ENCODE results near the gene TRIM3. TPM values are rescaled to one million over a fixed set of nuclear protein-coding genes. Genes with fewer than 3 reads are reported as not detected.

The TRIM3 gene
- total and polyA plus RNA-seq, 2 of the 8 experiments (the other 6 are each of a cell fraction or from before 2014, with no cell fraction given) = 10.7 to 14.3 TPM

- Histone ChIP-seq H3K23ac (ENCODE audit: insufficient read length) (no peak overlapping the region), H3K4me1 (replicated peaks in 1 of 4; ENCODE audit: control insufficient read depth in 3 of 4, insufficient read depth in 4 of 4, low read length in 3 of 4) (peaks cover 8 to 15% (median 10%) of the 10 kb centered on the region in 4 experiments), H2BK20ac (ENCODE audit: low read length) (no peak overlapping the region), H3K23me2 (ENCODE audit: low read depth, low read length) (no peaks in the 10 kb centered on the region), H2AFZ (ENCODE audit: low read length) (no peak overlapping the region), H3K36me3 (ENCODE audit: control insufficient read depth in 2 of 4, insufficient read depth in 4 of 4, low read length in 3 of 4) (peaks cover 0 to 2% (median 0%) of the 10 kb centered on the region in 4 experiments; a peak in 1 of 8 replicates), H3K14ac (ENCODE audit: insufficient read length) (no peak overlapping the region), H3K18ac (ENCODE audit: extremely low read depth, low read length) (no peak overlapping the region), H3K79me2 (ENCODE audit: control insufficient read depth in 1 of 2, insufficient read depth in 2 of 2, low read length in 2 of 2) (no peaks in the 10 kb centered on the region), H4K91ac (replicated peaks; ENCODE audit: insufficient read length, low read length) (no peak overlapping the region), H4K5ac (ENCODE audit: insufficient read length, low read depth, low read length) (no peak overlapping the region), H4K20me1 (replicated peaks in 1 of 2; ENCODE audit: control insufficient read depth in 1 of 2, insufficient read depth in 2 of 2, low read length in 2 of 2) (peaks cover 2 to 14% of the 10 kb centered on the region in 2 experiments), H3K27ac (ENCODE audit: low read depth, low read length) (peak overlapping the region; percentile 28; the same call in 1 of the 2 replicates), H3K4me2 (ENCODE audit: insufficient read depth in 1 of 2, low read depth in 2 of 2, low read length in 2 of 2) (peak overlapping the region; percentile 19 to 51), H2BK5ac (ENCODE audit: low read depth, low read length) (no peak overlapping the region), H3K9ac (replicated peaks in 1 of 4; ENCODE audit: extremely low read depth in 1 of 4, low read depth in 3 of 4, low read length in 3 of 4) (no peak overlapping the region; a peak in 1 of 7 replicates), H3K79me1 (ENCODE audit: low read depth, low read length) (no peaks in the 10 kb centered on the region), H3K9me3 (ENCODE audit: insufficient read depth in 2 of 2, low read depth in 1 of 2, low read length in 1 of 2) (no peaks in the 10 kb centered on the region), H2BK12ac (ENCODE audit: low read depth, low read length) (no peak overlapping the region), H3K27me3 (replicated peaks in 1 of 4; ENCODE audit: control insufficient read depth in 3 of 4, extremely low read depth in 1 of 4, insufficient read depth in 3 of 4, low read length in 3 of 4) (no peaks in the 10 kb centered on the region), H3K4me3 (ENCODE audit: extremely low read depth in 1 of 4, insufficient read depth in 2 of 4, low read depth in 3 of 4, low read length in 4 of 4) (peak overlapping the region in 2 of 4 experiments; percentile 10 to 23; a peak in 4 of 8 replicates), H3K56ac (replicated peaks; ENCODE audit: insufficient read length, low read depth, low read length) (no peak overlapping the region), H3K4ac (replicated peaks; ENCODE audit: insufficient read length, low read depth, low read length) (no peak overlapping the region), H2AK5ac (ENCODE audit: low read depth, low read length) (no peak overlapping the region), H2BK120ac (replicated peaks; ENCODE audit: low read depth, low read length) (no peak overlapping the region), H4K8ac (ENCODE audit: extremely low read depth, insufficient read depth, low read length) (no peak overlapping the region), H2BK15ac (ENCODE audit: low read length) (no peak overlapping the region)
- POLR2A ChIA-PET (ENCODE audit: partially characterized antibody) = interaction anchor here (0.7 to 3.0 kb wide), 3 partner anchors 13 to 49 kb away, joined by 3 to 10 read pairs (median 7); partner anchors contain the start of gene APBB1
- WGBS, 2 experiments (ENCODE audit: extremely low coverage in 1 of 2, insufficient coverage in 1 of 2, insufficient read length in 1 of 2, insufficient replicate concordance in 2 of 2, low coverage in 1 of 2, low lambda C conversion rate in 2 of 2, missing lambda C conversion rate in 1 of 2) = 14% methylated on average over 12 of the region's 13 CpGs; no CpG with 5 or more reads in 1 of the 2 experiments
- CTCF ChIA-PET (ENCODE audit: partially characterized antibody) = interaction anchor here (1.1 to 9.5 kb wide), 12 partner anchors 11 to 42 kb away, joined by 3 to 79 read pairs (median 6); partner anchors contain the start of genes HPX and SMPD1
- DNase-seq (ENCODE audit: low read depth in 1 of 2, low spot score in 2 of 2) (peak; percentile 27 to 86), FAIRE-seq (peak; percentile 86)
- no peak for TF ChIP-seq NANOG (IDR thresholded peaks at IDR 0.05; ENCODE audit: insufficient read depth, low read depth, low read length, poor library complexity, severe bottlenecking)
- TF ChIP-seq ASH2L (IDR thresholded peaks at IDR 0.05; ENCODE audit: low read length) = peak; percentile 65
- no peak for TF ChIP-seq SUZ12 (IDR thresholded peaks at IDR 0.05; ENCODE audit: low read length)
- no peak for TF ChIP-seq SP2 (IDR thresholded peaks at IDR 0.05; ENCODE audit: low read length)
- TF ChIP-seq ATF3 (IDR thresholded peaks at IDR 0.05; ENCODE audit: insufficient read depth, low read depth, low read length) = no peak
- peak; percentile 51; the same call in 1 of the 2 replicates for TF ChIP-seq RBBP5 (IDR thresholded peaks at IDR 0.05; ENCODE audit: borderline replicate concordance, low read depth, low read length)
- TF ChIP-seq TAF7 (optimal IDR thresholded peaks at IDR 0.05; ENCODE audit: borderline replicate concordance, low read depth, low read length) = no peak
- TF ChIP-seq RAD21 (IDR thresholded peaks at IDR 0.05 in 1 of 2, conservative IDR thresholded peaks at IDR 0.05 in 1 of 2; ENCODE audit: low read depth in 2 of 2, low read length in 2 of 2) = no peak
- TF ChIP-seq MAX (IDR thresholded peaks at IDR 0.05) = 0 out of 2 replicates have a peak, but pooled peaks have one; percentile 27
- TF ChIP-seq HDAC6 (IDR thresholded peaks at IDR 0.05; ENCODE audit: low read depth, low read length) = no peak
These were observed 68.6 kb downstream of the TRIM3 start for GRCh38 chr11:6405052-6405667.

Measured in H1 (cell line).